ENCODE data around the gene METTL27.
"Not testable (repeated sequence)": the region's sequence is repeated elsewhere in the genome, so short reads cannot be mapped to it uniquely, and the experiment has no call there.

The METTL27 gene

GRCh38 chr7:73823257-73823656 lies 19.1 kb downstream of the METTL27 start:
- no peaks in the 10 kb centered on the region for H3K79me1 ChIP-seq (replicated peaks; ENCODE audit: low read length, poor library complexity, severe bottlenecking)
- H3K27me3 ChIP-seq (ENCODE audit: control insufficient read depth in 1 of 2, insufficient read depth in 1 of 2, low read length in 2 of 2) = no peaks in the 10 kb centered on the region
- H4K91ac ChIP-seq (ENCODE audit: low read length) = peak overlapping the region; percentile 41
- no peak overlapping the region for H3K14ac ChIP-seq (ENCODE audit: low read length in 2 of 2)
- peak overlapping the region in 1 of 2 experiments; percentile 1 for H3K18ac ChIP-seq (ENCODE audit: low read depth in 1 of 2, low read length in 2 of 2)
- H3K4me1 ChIP-seq (ENCODE audit: control insufficient read depth, insufficient read depth, low read depth, low read length) = peaks cover 19% of the 10 kb centered on the region
- peak overlapping the region; percentile 9 to 87 for H2BK12ac ChIP-seq (ENCODE audit: low read length in 2 of 2)
- H3K4ac ChIP-seq (ENCODE audit: low read depth in 1 of 2, low read length in 2 of 2) = peak overlapping the region in 1 of 2 experiments; percentile 40
- H3K4me2 ChIP-seq (ENCODE audit: low read length, poor library complexity, severe bottlenecking) = no peak overlapping the region
- H3K9me3 ChIP-seq (ENCODE audit: control insufficient read depth, low read length) = no peaks in the 10 kb centered on the region
- 85% methylated on average over 5 of the region's 5 CpGs for WGBS
- peak overlapping the region; percentile 75 for H3K9ac ChIP-seq (ENCODE audit: low read length)
- H2BK5ac ChIP-seq (ENCODE audit: low read depth, low read length, poor library complexity, severe bottlenecking) = no peak overlapping the region
- no peak overlapping the region for H2BK120ac ChIP-seq (ENCODE audit: low read depth, low read length)
- H4K8ac ChIP-seq (ENCODE audit: low read length) = no peak overlapping the region
- no peaks in the 10 kb centered on the region for H3K36me3 ChIP-seq (ENCODE audit: control insufficient read depth in 1 of 2, insufficient read depth in 2 of 2, low read depth in 1 of 2, low read length in 2 of 2)
- peak overlapping the region; percentile 76 for H2AK5ac ChIP-seq (ENCODE audit: low read length, severe bottlenecking)
- H3K23ac ChIP-seq (ENCODE audit: low read length in 2 of 2) = no peak overlapping the region
- no peak overlapping the region for H2BK15ac ChIP-seq (ENCODE audit: low read depth, poor library complexity, severe bottlenecking)
- DNase-seq = no peak
- H2AFZ ChIP-seq (ENCODE audit: low read depth, low read length) = no peak overlapping the region
- H3K4me3 ChIP-seq (ENCODE audit: insufficient read depth in 1 of 2, low read depth in 1 of 2, low read length in 2 of 2) = peak overlapping the region in 1 of 2 experiments; percentile 14
- H3K27ac ChIP-seq (ENCODE audit: low read length, poor library complexity, severe bottlenecking) = no peak overlapping the region

GRCh38 chr7:73822319-73823173 lies 19.8 kb downstream of the METTL27 start:
- Histone ChIP-seq H3K27me3 (ENCODE audit: control insufficient read depth in 1 of 2, insufficient read depth in 1 of 2, low read length in 2 of 2) (no peaks in the 10 kb centered on the region), H3K4me2 (ENCODE audit: low read length, poor library complexity, severe bottlenecking) (peak overlapping the region; percentile 46), H2BK120ac (ENCODE audit: low read depth, low read length) (peak overlapping the region; percentile 27), H3K27ac (ENCODE audit: low read length, poor library complexity, severe bottlenecking) (peak overlapping the region; percentile 34), H3K4me3 (ENCODE audit: insufficient read depth in 1 of 2, low read depth in 1 of 2, low read length in 2 of 2) (peak overlapping the region in 1 of 2 experiments; percentile 14), H4K8ac (ENCODE audit: low read length) (peak overlapping the region; percentile 32), H2BK12ac (ENCODE audit: low read length in 2 of 2) (peak overlapping the region; percentile 18 to 87), H3K14ac (ENCODE audit: low read length in 2 of 2) (no peak overlapping the region), H3K4ac (ENCODE audit: low read depth in 1 of 2, low read length in 2 of 2) (peak overlapping the region in 1 of 2 experiments; percentile 40), H2AFZ (ENCODE audit: low read depth, low read length) (no peak overlapping the region), H3K4me1 (ENCODE audit: control insufficient read depth, insufficient read depth, low read depth, low read length) (peaks cover 12% of the 10 kb centered on the region), H3K18ac (ENCODE audit: low read depth in 1 of 2, low read length in 2 of 2) (peak overlapping the region; percentile 55 to 58), H3K36me3 (ENCODE audit: control insufficient read depth in 1 of 2, insufficient read depth in 2 of 2, low read depth in 1 of 2, low read length in 2 of 2) (no peaks in the 10 kb centered on the region), H2AK5ac (ENCODE audit: low read length, severe bottlenecking) (peak overlapping the region; percentile 9), H4K91ac (ENCODE audit: low read length) (peak overlapping the region; percentile 66), H3K9ac (ENCODE audit: low read length) (peak overlapping the region; percentile 75), H2BK5ac (ENCODE audit: low read depth, low read length, poor library complexity, severe bottlenecking) (peak overlapping the region; percentile 21), H3K23ac (ENCODE audit: low read length in 2 of 2) (no peak overlapping the region), H3K79me1 (replicated peaks; ENCODE audit: low read length, poor library complexity, severe bottlenecking) (no peaks in the 10 kb centered on the region), H2BK15ac (ENCODE audit: low read depth, poor library complexity, severe bottlenecking) (peak overlapping the region; percentile 87), H3K9me3 (ENCODE audit: control insufficient read depth, low read length) (no peaks in the 10 kb centered on the region)
- DNase-seq = peak; percentile 98
- 6% methylated on average over 15 of the region's 15 CpGs for WGBS

GRCh38 chr7:73821597-73822285 lies 20.6 kb downstream of the METTL27 start:
- H3K4me3 ChIP-seq (ENCODE audit: insufficient read depth in 1 of 2, low read depth in 1 of 2, low read length in 2 of 2); H2AFZ ChIP-seq (ENCODE audit: low read depth, low read length); H4K91ac ChIP-seq (ENCODE audit: low read length); H3K36me3 ChIP-seq (ENCODE audit: control insufficient read depth in 1 of 2, insufficient read depth in 2 of 2, low read depth in 1 of 2, low read length in 2 of 2); H3K27ac ChIP-seq (ENCODE audit: low read length, poor library complexity, severe bottlenecking); H3K18ac ChIP-seq (ENCODE audit: low read depth in 1 of 2, low read length in 2 of 2); H3K14ac ChIP-seq (ENCODE audit: low read length in 2 of 2); H3K9me3 ChIP-seq (ENCODE audit: control insufficient read depth, low read length); H3K27me3 ChIP-seq (ENCODE audit: control insufficient read depth in 1 of 2, insufficient read depth in 1 of 2, low read length in 2 of 2); H3K23ac ChIP-seq (ENCODE audit: low read length in 2 of 2); DNase-seq; H3K79me1 ChIP-seq (replicated peaks; ENCODE audit: low read length, poor library complexity, severe bottlenecking); H2BK5ac ChIP-seq (ENCODE audit: low read depth, low read length, poor library complexity, severe bottlenecking); H3K4me2 ChIP-seq (ENCODE audit: low read length, poor library complexity, severe bottlenecking); H2BK120ac ChIP-seq (ENCODE audit: low read depth, low read length); H3K4ac ChIP-seq (ENCODE audit: low read depth in 1 of 2, low read length in 2 of 2); H4K8ac ChIP-seq (ENCODE audit: low read length); H2BK15ac ChIP-seq (ENCODE audit: low read depth, poor library complexity, severe bottlenecking): not testable (repeated sequence)
- Histone ChIP-seq H3K9ac (ENCODE audit: low read length) (peak overlapping the region; percentile 64), H2BK12ac (ENCODE audit: low read length in 2 of 2) (peak overlapping the region in 1 of 2 experiments; percentile 61), H3K4me1 (ENCODE audit: control insufficient read depth, insufficient read depth, low read depth, low read length) (peaks cover 10% of the 10 kb centered on the region), H2AK5ac (ENCODE audit: low read length, severe bottlenecking) (peak overlapping the region; percentile 88)
- 98% methylated on average over 10 of the region's 14 CpGs for WGBS

GRCh38 chr7:73820013-73820412 lies 22.3 kb downstream of the METTL27 start:
- no peak for DNase-seq

More at GRCh38 chr7:73820013-73820412, 22.3 kb downstream of the METTL27 start:
- no peak overlapping the region for H3K27ac ChIP-seq (ENCODE audit: low read length, poor library complexity, severe bottlenecking)
- H3K4me1 ChIP-seq (ENCODE audit: control insufficient read depth, insufficient read depth, low read depth, low read length) = peaks cover 10% of the 10 kb centered on the region
- H3K18ac ChIP-seq (ENCODE audit: low read depth in 1 of 2, low read length in 2 of 2) = no peak overlapping the region
- H3K4ac ChIP-seq (ENCODE audit: low read depth in 1 of 2, low read length in 2 of 2) = no peak overlapping the region
- no peaks in the 10 kb centered on the region for H3K36me3 ChIP-seq (ENCODE audit: control insufficient read depth in 1 of 2, insufficient read depth in 2 of 2, low read depth in 1 of 2, low read length in 2 of 2)
- H2BK5ac ChIP-seq (ENCODE audit: low read depth, low read length, poor library complexity, severe bottlenecking) = no peak overlapping the region
- H3K4me2 ChIP-seq (ENCODE audit: low read length, poor library complexity, severe bottlenecking) = no peak overlapping the region
- H3K23ac ChIP-seq (ENCODE audit: low read length in 2 of 2) = no peak overlapping the region
- no peaks in the 10 kb centered on the region for H3K27me3 ChIP-seq (ENCODE audit: control insufficient read depth in 1 of 2, insufficient read depth in 1 of 2, low read length in 2 of 2)
- no peaks in the 10 kb centered on the region for H3K9me3 ChIP-seq (ENCODE audit: control insufficient read depth, low read length)
- H3K4me3 ChIP-seq (ENCODE audit: insufficient read depth in 1 of 2, low read depth in 1 of 2, low read length in 2 of 2) = no peak overlapping the region
- no peak overlapping the region for H2AK5ac ChIP-seq (ENCODE audit: low read length, severe bottlenecking)
- no peak overlapping the region for H2BK15ac ChIP-seq (ENCODE audit: low read depth, poor library complexity, severe bottlenecking)
- WGBS = 88% methylated on average over 7 of the region's 7 CpGs
- H4K8ac ChIP-seq (ENCODE audit: low read length) = no peak overlapping the region
- no peaks in the 10 kb centered on the region for H3K79me1 ChIP-seq (replicated peaks; ENCODE audit: low read length, poor library complexity, severe bottlenecking)
- no peak overlapping the region for H3K9ac ChIP-seq (ENCODE audit: low read length)
- no peak overlapping the region for H2BK120ac ChIP-seq (ENCODE audit: low read depth, low read length)
- no peak overlapping the region for H2AFZ ChIP-seq (ENCODE audit: low read depth, low read length)
- no peak overlapping the region for H4K91ac ChIP-seq (ENCODE audit: low read length)
- H2BK12ac ChIP-seq (ENCODE audit: low read length in 2 of 2) = no peak overlapping the region
- no peak overlapping the region for H3K14ac ChIP-seq (ENCODE audit: low read length in 2 of 2)
